Germinal center (tissue), 1 donor: ENCODE results near the gene SPIN3.
"Not testable (repeated sequence)": the region's sequence is repeated elsewhere in the genome, so short reads cannot be mapped to it uniquely, and the experiment has no call there.

Experiments
- DNase-seq: peaks from one replicate; pipeline ENCODE4 v3.0.0; 2012; ENCODE audit warnings: mixed read lengths, low spot score

Gene SPIN3

GRCh38 chrX:56995271-56995994 lies at the start of gene SPIN3:
SPIN3 (minus strand) TSS chrX:56995541; CDS start chrX:56994947, 594 bp downstream.
- peak; percentile 13 for DNase-seq

DNA sequence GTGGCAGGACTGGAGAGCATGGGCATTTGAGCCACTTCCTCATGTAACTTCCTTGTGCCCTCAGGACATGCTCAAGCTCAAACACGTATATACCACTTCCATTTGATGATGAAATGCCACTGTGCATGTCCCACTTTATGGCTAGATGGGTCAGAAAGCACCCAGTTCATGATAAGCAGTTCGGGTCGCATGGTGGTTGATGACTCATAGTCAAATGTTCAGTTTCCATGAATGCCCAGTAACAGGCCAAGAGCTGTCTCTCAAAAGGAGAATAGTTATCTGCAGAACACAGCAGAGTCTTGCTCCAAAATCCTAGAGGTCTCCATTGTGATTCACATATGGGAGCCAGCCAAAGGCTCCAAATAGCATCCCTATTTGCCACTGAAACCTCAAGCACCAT lies 48.9 kb upstream of the SPIN3 start:
- DNase-seq, result no peak

- not testable (repeated sequence) for DNase-seq
Observed at GRCh38 chrX:57037265-57037664, 41.9 kb upstream of the SPIN3 start.

GRCh38 chrX:56994375-56995270 lies 718 bp downstream of the SPIN3 start:
- no peak for DNase-seq

- DNase-seq, result no peak
Observed at GRCh38 chrX:56987741-56988140, 7.6 kb downstream of the SPIN3 start.

GRCh38 chrX:56986138-56986537 lies 9.2 kb downstream of the SPIN3 start:
- no peak for DNase-seq

- peak; percentile 22 for DNase-seq
Observed at GRCh38 chrX:56978172-56978571, 17.2 kb downstream of the SPIN3 start.

DNA sequence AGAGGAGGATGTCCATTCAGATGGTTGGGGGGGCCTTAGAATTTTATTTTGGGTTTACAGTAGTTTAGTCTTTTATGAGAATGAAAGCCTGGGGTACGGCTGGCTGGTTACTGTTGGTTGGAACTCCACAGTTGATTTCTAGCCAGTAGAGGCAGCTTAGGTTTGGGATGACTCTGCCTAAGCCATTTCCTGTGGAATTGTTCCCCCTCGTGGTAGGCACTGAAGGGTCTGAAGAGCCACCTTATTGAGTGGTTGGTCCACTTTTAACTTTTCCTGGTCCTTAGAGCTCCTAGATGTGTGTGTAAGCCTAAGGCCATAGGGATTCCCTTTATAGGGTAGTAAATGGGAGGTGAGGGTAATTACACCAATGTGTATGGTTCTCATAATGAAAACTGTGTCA lies 19.7 kb downstream of the SPIN3 start:
- no peak for DNase-seq

- no peak for DNase-seq
Observed at GRCh38 chrX:56974408-56974807, 20.9 kb downstream of the SPIN3 start.

DNA sequence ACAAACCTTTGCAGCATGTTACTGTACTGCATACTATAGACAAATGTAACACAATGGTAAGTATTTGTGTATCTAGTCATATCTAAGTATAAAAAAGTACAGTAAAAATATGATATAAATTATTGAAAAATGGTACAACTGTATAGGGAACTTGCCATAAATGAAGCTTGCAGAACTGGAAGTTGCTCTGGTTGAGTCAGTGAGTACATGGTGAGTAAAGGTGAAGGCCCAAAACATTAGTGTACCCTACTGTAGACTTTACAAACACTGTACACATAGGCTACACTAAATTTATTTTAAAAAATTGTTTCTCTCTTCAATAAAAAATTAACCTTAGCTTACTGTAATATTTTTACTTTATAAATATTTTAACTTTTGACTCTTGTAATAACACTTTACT lies 25.8 kb downstream of the SPIN3 start:
- DNase-seq, result no peak

DNA sequence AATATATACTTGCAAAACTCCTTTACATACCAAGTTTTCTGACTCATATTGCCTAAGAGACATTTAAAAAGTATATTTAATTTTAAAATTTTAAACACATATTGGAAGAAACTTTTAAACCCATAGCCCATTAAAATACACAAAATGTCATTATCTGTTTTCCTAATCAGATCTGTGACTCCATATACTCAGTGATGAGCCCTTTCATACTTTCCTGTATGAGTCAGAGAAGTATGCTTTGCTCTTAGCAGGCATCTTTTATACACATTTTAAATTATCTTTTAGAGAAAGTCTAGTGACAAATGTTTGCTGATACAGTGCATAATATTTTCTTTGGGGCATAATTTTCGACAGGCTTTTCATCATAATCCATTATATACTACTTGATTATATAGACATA lies 26.4 kb downstream of the SPIN3 start:
- no peak for DNase-seq

GRCh38 chrX:56963377-56963776 lies 32.0 kb downstream of the SPIN3 start:
- no peak for DNase-seq

GRCh38 chrX:56947699-56948098 lies 47.6 kb downstream of the SPIN3 start:
- no peak for DNase-seq

DNA sequence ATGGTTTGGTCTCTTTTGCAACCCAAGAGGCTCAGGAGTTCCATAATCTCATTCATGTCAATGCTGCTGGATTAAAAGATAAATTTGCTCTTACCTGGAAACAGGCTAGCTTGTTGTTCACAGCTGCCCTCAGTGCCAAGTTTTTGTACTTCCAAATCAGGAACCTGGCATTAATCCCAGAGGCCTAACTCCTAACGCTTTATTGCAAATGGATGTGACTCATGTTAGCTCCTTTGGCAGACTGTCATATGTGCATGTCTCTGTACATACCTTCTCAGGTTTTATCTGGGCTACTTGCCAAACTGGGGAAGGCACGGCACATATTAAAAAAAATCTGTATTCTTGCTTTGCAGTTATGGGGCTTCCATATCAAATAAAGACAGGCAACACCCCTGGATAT lies 49.1 kb downstream of the SPIN3 start:
- not testable (repeated sequence) for DNase-seq

DNA sequence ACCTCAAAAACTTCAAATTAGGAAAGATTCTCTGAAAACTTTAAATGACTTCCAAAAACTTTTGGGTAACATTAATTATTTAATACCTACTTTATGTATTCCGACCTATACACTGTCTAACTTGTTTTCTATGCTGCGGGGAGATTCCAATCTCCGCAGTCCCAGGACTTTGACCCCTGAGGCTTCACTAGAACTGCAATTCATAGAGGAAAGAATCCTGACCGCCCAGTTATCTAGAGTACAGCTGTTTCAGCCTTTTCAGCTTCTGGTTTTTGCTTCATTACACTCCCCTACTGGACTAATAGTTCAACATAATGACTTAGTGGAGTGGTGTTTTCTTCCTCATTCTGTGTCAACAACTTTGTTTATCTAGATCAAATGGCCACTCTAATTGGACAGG lies 50.1 kb downstream of the SPIN3 start:
- not testable (repeated sequence) for DNase-seq

GRCh38 chrX:56943264-56943663 lies 52.1 kb downstream of the SPIN3 start:
- no peak for DNase-seq
